Duodenal mucosa (tissue), 2 donors: ENCODE data around the gene THRSP.
"Not testable (repeated sequence)": the region's sequence is repeated elsewhere in the genome, so short reads cannot be mapped to it uniquely, and the experiment has no call there.

Experiments used
- H3K27ac ChIP-seq: one replicate; pipeline ENCODE4 v1.7.0; 2013; ENCODE audit warnings: low read depth, low read length
- H3K27me3 ChIP-seq, 2 donors: one replicate each; pipeline ENCODE4 v1.7.0; 2013; ENCODE audit warnings: low read length in 2 of 2, control low read depth in 1 of 2; ENCODE audit not compliant: insufficient read depth in 2 of 2, control insufficient read depth in 1 of 2
- H3K36me3 ChIP-seq, 2 donors: one replicate each; pipeline ENCODE4 v1.7.0; 2013; ENCODE audit warnings: low read length in 2 of 2, control low read depth in 1 of 2; ENCODE audit not compliant: insufficient read depth in 2 of 2, control insufficient read depth in 1 of 2
- H3K4me1 ChIP-seq, 2 donors: one replicate each; pipeline ENCODE4 v1.7.0; 2013; ENCODE audit warnings: low read length in 2 of 2, control low read depth in 1 of 2; ENCODE audit not compliant: insufficient read depth in 2 of 2, control insufficient read depth in 1 of 2
- H3K4me3 ChIP-seq, 2 donors: one replicate each; pipeline ENCODE4 v1.7.0; 2013; ENCODE audit warnings: low read length in 2 of 2, low read depth in 1 of 2
- H3K9ac ChIP-seq, 2 donors: one replicate each; pipeline ENCODE4 v1.7.0; 2013; ENCODE audit warnings: low read length in 2 of 2, low read depth in 1 of 2
- H3K9me3 ChIP-seq, 2 donors: one replicate each; pipeline ENCODE4 v1.7.0; 2013; ENCODE audit warnings: low read length in 2 of 2, control low read depth in 1 of 2; ENCODE audit not compliant: control insufficient read depth in 1 of 2

The THRSP gene

DNA sequence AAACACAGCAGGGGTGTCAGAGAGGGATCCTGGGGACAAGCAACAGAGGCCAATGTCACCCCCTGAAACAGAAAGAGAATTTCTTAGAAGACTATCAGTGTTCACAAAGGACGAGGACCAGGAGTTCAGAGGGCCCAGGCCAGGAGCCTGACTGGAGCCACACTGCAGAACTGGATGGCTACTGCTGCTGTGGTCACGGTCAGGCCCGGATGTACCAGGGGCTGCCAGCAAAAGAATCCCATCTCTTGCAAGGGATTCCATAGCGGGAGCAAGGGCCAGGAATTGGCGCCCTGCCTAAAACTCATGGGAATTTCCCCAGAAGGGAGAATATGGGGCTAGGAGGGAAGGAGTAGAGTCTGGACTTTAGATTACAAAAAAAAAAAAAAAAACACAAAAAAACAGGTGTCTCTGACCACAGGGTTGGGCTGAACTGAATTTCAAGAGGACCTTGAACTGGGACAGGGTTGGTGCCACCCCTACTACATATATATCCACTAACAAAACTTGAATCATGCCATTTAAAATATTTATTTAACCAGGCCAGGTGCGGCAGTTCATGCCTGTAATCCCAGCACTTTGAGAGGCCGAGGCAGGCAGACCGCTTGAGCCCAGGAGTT lies 24.9 kb upstream of the THRSP start:
- H3K9me3 ChIP-seq, result no peaks in the 10 kb centered on the region
- no peak overlapping the region for H3K4me3 ChIP-seq
- no peaks in the 10 kb centered on the region for H3K27me3 ChIP-seq
- H3K9ac ChIP-seq, result no peak overlapping the region
- H3K36me3 ChIP-seq, result no peaks in the 10 kb centered on the region
- no peak overlapping the region for H3K27ac ChIP-seq
- H3K4me1 ChIP-seq, result peaks cover 23 to 33% of the 10 kb centered on the region in 2 donors

DNA sequence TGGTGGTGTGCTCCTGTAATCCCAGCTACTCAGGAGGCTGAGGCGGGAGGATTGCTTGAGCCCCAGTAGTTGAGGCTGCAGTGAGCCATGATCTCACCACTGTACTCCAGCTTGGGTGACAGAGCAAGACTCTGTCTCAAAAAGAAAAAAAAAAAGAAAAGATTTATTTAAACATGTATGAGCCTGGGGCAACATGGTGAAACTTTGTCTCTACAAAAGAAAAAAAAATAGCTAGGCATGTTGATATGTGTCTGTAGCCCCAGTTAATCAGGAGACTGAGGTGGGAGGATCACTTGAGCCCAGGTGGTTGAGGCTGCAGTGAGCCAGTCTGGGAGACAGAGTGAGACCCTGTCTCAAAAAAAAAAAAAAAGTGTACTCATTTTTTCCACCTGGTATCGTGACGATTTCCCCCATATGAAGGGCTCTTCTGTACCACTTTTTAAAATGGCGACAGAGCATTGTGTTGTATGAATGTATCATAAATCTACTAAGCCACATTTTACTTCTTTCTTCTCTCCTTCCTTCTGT lies 24.2 kb upstream of the THRSP start:
- H3K27me3 ChIP-seq, result no peaks in the 10 kb centered on the region
- no peak overlapping the region for H3K27ac ChIP-seq
- no peaks in the 10 kb centered on the region for H3K9me3 ChIP-seq
- H3K4me3 ChIP-seq, result peak overlapping the region; percentile 41 to 50
- H3K9ac ChIP-seq, result peak overlapping the region; percentile 46 to 60
- H3K4me1 ChIP-seq, result peaks cover 28 to 37% of the 10 kb centered on the region in 2 donors
- no peaks in the 10 kb centered on the region for H3K36me3 ChIP-seq

DNA sequence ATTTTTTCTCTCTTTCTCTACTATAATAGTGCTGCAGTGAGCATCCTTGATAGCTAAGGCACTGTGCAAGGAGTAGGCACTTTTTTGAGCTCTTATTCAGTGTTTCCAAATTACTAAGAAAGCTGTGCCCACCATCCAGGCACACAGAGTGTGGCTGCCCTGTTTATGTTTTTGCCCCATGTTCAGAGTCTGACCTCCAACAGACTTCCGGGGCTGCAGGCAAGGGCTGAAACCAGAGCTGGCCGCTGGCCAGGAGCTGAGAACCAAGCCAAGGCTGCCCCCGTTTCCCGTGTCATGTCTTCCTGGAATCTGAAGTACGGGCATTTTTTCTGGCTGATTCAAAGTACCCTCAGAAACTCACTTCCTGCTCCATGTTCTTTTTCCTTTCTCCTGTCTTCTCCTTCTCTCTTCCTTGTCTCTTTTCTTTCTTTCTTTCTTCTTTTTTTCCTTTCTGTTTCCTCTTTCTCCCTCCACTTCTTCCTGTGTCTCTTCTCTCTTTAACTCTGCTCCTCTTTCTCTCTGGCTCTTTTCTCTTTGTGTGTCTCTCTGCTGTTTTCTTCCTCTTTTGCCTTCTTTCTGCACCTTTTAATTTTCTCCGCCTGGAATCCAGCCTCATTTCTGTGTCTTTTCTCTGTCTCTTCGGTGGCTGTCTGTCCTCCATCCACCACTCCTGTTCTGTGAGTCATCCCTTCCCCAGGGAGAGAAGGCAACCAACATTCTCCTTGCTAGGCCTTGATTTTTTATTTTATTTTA lies 23.6 kb upstream of the THRSP start:
- Histone ChIP-seq H3K4me1 (peaks cover 31 to 40% of the 10 kb centered on the region in 2 donors), H3K27me3 (no peaks in the 10 kb centered on the region), H3K27ac (no peak overlapping the region), H3K4me3 (peak overlapping the region; percentile 41 to 50), H3K9me3 (no peaks in the 10 kb centered on the region), H3K36me3 (no peaks in the 10 kb centered on the region), H3K9ac (peak overlapping the region; percentile 46 to 60)

DNA sequence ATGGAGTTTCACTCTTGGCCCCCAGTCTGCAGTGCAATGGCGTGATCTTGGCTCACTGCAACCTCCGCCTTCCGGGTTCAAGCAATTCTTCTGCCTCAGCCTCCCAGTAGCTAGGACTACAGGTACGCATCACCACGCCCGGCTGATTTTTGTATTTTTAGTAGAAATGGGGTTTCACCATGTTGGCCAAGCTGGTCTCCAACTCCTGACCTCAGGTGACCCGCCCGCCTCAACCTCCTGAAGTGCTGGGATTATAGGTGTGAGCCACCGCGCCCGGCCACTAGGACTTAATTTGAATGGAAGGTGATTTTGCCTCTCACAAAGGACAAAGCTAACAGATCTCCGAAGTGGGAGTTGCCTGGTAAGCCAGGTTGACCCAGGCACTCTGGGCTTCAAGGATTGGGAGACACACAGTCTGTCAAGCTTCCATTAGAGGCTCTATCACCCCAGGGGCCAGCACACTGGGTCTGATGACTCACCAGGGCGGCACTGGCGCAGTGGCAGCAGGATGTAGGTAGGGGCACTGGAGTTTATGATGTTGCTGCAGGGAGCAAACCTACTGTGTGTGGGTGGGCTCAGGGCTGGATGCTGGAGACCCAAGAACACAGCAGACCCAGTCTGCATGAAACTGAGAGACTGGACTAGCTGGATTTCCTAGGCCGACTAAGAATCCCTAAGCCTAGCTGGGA lies 22.8 kb upstream of the THRSP start:
- H3K36me3 ChIP-seq, result no peaks in the 10 kb centered on the region
- H3K9me3 ChIP-seq, result no peaks in the 10 kb centered on the region
- H3K4me1 ChIP-seq, result peaks cover 38 to 40% of the 10 kb centered on the region in 2 donors
- no peak overlapping the region for H3K9ac ChIP-seq
- H3K27me3 ChIP-seq, result no peaks in the 10 kb centered on the region
- H3K4me3 ChIP-seq, result no peak overlapping the region
- H3K27ac ChIP-seq, result no peak overlapping the region

DNA sequence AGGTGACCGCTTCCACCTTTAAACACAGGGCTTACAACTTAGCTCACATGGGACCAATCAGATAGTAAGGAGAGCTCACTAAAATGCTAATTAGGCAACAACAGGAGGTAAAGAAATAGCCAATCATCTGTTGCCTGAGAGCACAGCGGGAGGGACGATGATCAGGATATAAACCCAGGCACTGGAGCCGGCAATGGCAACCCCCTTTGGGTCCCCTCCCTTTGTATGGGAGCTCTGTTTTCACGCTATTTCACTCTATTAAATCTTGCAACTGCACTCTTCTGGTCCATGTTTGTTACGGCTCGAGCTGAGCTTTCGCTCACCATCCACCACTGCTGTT lies 22.3 kb upstream of the THRSP start:
- not testable (repeated sequence) for H3K9ac ChIP-seq, H3K27me3 ChIP-seq, H3K36me3 ChIP-seq, H3K9me3 ChIP-seq, H3K27ac ChIP-seq, H3K4me3 ChIP-seq
- peaks cover 39 to 42% of the 10 kb centered on the region in 2 donors for H3K4me1 ChIP-seq

DNA sequence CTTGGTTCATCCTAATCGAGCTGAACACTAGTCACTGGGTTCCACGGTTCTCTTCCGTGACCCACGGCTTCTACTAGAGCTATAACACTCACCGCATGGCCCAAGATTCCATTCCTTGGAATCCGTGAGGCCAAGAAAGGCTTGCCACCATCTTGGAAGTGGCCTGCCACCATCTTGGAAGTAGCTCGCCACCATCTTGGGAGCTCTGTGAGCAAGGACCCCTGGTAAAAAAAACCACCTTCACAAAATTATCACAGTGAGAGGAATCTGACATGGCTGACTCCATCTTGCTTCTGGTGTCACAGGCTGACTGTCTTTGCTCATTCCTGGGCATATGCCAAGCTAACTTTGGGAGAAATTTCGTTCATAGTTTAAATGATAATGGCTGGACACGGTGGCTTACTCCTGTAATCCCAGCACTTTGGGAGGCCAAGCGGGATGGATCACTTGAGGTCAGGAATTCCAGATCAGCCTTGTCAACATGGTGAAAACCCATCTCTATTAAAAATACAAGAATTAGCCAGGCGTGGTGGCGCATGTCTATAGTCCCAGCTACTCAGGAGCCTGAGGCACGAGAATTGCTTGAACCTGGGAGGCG lies 21.7 kb upstream of the THRSP start:
- peaks cover 39 to 45% of the 10 kb centered on the region in 2 donors for H3K4me1 ChIP-seq

DNA sequence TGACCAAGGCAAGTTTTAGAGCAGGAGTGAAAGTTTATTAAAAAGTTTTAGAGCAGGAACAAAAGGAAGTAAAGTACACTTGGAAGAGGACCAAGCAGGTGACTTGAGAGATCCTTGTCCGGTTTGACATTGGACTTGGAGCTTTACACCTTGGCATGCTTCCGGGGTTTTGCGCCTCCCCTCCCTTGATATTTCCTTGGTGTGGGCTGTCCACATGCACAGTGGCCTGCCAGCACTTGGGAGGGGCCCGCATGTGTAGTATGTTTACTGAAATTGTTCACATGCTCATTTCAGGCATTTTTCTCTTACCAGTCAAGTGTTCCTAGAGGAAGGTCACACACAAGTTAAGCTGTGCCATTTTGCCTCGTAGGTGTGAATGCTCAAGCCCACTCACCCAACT lies 19.0 kb upstream of the THRSP start:
- H3K4me1 ChIP-seq, result peaks cover 24 to 26% of the 10 kb centered on the region in 2 donors
- H3K4me3 ChIP-seq, result no peak overlapping the region
- no peaks in the 10 kb centered on the region for H3K36me3 ChIP-seq
- H3K9me3 ChIP-seq, result no peaks in the 10 kb centered on the region
- H3K27ac ChIP-seq, result no peak overlapping the region
- H3K9ac ChIP-seq, result no peak overlapping the region
- no peaks in the 10 kb centered on the region for H3K27me3 ChIP-seq

More for the DNA sequence above, 21.7 kb upstream of the THRSP start:
- H3K9me3 ChIP-seq, result no peaks in the 10 kb centered on the region
- no peak overlapping the region for H3K27ac ChIP-seq
- H3K9ac ChIP-seq, result no peak overlapping the region
- no peaks in the 10 kb centered on the region for H3K27me3 ChIP-seq
- H3K4me3 ChIP-seq, result no peak overlapping the region
- no peaks in the 10 kb centered on the region for H3K36me3 ChIP-seq

DNA sequence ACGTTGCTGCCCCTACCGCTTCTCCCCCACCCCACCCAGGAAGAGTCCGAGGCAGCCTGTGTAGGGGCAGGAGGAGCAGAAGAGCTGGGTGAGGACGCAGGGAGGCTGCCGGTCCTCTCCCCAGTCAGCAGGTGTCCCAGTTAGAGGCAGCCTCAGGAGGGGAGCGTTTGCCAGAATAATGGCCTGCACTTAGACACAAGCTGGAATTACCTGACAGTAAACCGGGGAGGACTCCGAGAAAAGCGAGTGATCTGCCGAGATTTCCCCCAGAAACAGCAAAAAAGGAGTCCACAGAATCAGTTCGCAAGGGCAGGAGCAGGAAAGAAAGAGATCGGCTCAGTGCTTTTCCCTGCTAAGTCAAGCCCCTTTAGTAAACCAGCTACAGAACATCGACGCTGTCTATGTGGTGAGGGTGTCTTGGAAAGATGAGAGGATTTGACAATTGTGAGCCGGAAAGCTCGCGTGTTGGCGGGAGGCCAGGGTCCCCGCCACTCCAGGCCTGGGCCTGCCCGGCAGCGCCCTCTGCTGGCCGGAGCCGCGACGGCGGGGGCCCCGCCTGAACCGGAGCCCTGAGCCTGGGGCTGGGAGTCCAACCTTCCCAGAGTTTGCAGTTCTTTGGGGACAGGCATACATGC lies 17.7 kb upstream of the THRSP start:
- Histone ChIP-seq H3K4me1 (peaks cover 16% of the 10 kb centered on the region in 2 donors), H3K9ac (peak overlapping the region; percentile 63 to 65), H3K27ac (no peak overlapping the region), H3K36me3 (no peaks in the 10 kb centered on the region), H3K27me3 (no peaks in the 10 kb centered on the region), H3K4me3 (peak overlapping the region; percentile 72 to 79), H3K9me3 (no peaks in the 10 kb centered on the region)

DNA sequence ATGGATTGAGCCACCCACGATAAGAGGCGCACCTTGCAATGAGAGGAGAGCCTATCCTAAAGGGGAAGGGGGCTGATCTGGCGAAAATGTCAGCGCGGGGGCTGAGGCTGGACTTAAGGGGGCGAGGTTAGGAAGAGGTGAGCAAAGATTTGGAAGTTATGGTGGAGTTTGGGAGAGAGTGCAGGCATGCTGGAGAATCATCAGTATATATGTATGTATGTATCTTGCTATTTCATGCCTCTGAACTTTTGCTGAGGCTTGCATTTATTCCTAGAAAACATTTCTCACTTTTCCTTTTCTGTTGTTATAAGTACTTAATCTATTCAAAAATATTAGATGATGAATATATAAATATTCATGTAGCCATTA lies 17.2 kb upstream of the THRSP start:
- H3K27me3 ChIP-seq, result no peaks in the 10 kb centered on the region
- peak overlapping the region in 1 of 2 donors; percentile 79 for H3K4me3 ChIP-seq
- no peak overlapping the region for H3K27ac ChIP-seq
- H3K36me3 ChIP-seq, result no peaks in the 10 kb centered on the region
- H3K9ac ChIP-seq, result peak overlapping the region in 1 of 2 donors; percentile 65
- H3K4me1 ChIP-seq, result peaks cover 12 to 16% of the 10 kb centered on the region in 2 donors
- no peaks in the 10 kb centered on the region for H3K9me3 ChIP-seq
